Left lung (tissue), 10 donors: ENCODE measurements around the gene SERTAD2. TPM values are rescaled to one million over a fixed set of nuclear protein-coding genes. Genes with fewer than 3 reads are reported as not detected.

Experiments used
- ATAC-seq: fragments of 200-7000 bp; cut with Tn5 transposase; one replicate; pipeline ENCODE4 v1.9.1; 2020; ENCODE audit warnings: moderate library complexity
- DNase-seq, 4 donors: peaks; one replicate each; pipeline ENCODE4 v3.0.0-alpha.2; 2013 to 2020
- H3K27ac ChIP-seq, 2 donors: fragments of 200-600 bp; sonication (generic) in 1 of 2; one replicate each; pipeline versions ENCODE4 v1.5.0 to v1.8.0; 2020 to 2021
- H3K27me3 ChIP-seq, 2 donors: fragments of 200-600 bp; sonication (generic) in 1 of 2; one replicate each; pipeline versions ENCODE4 v1.5.0 to v1.8.0; 2020 to 2021
- H3K36me3 ChIP-seq, 2 donors: fragments of 200-600 bp; sonication (generic) in 1 of 2; one replicate each; pipeline versions ENCODE4 v1.5.0 to v1.8.0; 2020 to 2021
- H3K4me1 ChIP-seq, 2 donors: fragments of 200-600 bp; one replicate each; pipeline ENCODE4 v1.8.0; 2021
- H3K4me3 ChIP-seq, 2 donors: fragments of 200-600 bp; sonication (generic) in 1 of 2; one replicate each; pipeline versions ENCODE4 v1.5.0 to v1.8.0; 2020 to 2021; ENCODE audit warnings: mild to moderate bottlenecking in 1 of 2
- H3K9me3 ChIP-seq, 2 donors: fragments of 200-600 bp; sonication (generic) in 1 of 2; one replicate each; pipeline versions ENCODE4 v1.5.0 to v1.8.0; 2020 to 2021
- intact Hi-C, 2 donors: fragments of 100-400 bp; cut with DNase I; formaldehyde crosslinking; loops; one replicate each; pipeline versions ENCODE4 v1.11.2 to v1.14.2; 2022
- polyA plus RNA-seq, 6 donors: library from polyadenylated mRNA; unstranded; fragments of 120-200 nt; gene quantifications; one replicate each; pipeline ENCODE4 v1.2.1, GENCODE V29; 2013; ENCODE audit not compliant: insufficient read length in 6 of 6
- total RNA-seq, 2 donors: library from RNA; stranded (reverse); fragmentation: NEBNext Ultra II Directional; extraction: Animal tissue kit (Norgen Biotek cat#: 25700); gene quantifications; one replicate each; pipeline ENCODE4 v1.2.1, GENCODE V29; 2021
- TF ChIP-seq, protein P1 (sequence below), 2 donors: fragments of 200-600 bp; sonication (generic) in 1 of 2; IDR thresholded peaks; one replicate each; pipeline versions ENCODE4 v1.5.0 to v1.8.0; 2021; ENCODE audit warnings: antibody characterized with exemption in 2 of 2
- donor health status: DM: no; HTN: yes; CAD: no.
- donor health status: DM: no; HTN: no; CAD: no.

SERTAD2 gene
- total and polyA plus RNA-seq, 8 donors, result 17.9 to 28.0 (median 26.4) TPM

DNA sequence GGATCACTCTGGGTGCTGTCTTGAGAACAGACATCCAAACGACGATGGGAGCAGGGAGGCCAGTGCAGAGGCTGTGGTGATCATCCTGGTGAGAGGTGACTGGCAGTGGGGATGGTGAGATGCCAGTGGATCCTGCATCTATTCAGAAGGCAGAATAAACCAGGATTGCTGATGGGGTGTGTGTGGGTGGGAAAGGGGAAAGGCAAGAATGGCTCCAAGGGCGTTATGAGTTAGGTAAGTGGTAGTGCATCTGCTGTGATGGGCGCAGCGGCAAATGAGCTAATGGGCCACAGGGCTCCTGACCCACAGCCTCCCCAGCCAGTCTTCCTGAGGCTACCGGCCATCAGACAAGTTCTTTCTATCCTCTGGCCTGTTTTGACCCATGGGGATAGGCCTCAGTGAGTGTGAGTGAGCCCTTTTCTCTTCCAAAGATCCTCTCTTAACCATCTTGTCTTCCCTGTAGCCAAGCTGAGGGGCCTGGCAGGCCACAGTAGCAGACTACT lies 29.6 kb downstream of the SERTAD2 start:
- DNase-seq, result peak in 1 of 4 donors; percentile 40
- H3K36me3 ChIP-seq, result no peaks in the 10 kb centered on the region
- H3K9me3 ChIP-seq, result no peaks in the 10 kb centered on the region
- intact Hi-C loops, result no loop called here
- no peak for ATAC-seq
- TF ChIP-seq, protein P1, sequence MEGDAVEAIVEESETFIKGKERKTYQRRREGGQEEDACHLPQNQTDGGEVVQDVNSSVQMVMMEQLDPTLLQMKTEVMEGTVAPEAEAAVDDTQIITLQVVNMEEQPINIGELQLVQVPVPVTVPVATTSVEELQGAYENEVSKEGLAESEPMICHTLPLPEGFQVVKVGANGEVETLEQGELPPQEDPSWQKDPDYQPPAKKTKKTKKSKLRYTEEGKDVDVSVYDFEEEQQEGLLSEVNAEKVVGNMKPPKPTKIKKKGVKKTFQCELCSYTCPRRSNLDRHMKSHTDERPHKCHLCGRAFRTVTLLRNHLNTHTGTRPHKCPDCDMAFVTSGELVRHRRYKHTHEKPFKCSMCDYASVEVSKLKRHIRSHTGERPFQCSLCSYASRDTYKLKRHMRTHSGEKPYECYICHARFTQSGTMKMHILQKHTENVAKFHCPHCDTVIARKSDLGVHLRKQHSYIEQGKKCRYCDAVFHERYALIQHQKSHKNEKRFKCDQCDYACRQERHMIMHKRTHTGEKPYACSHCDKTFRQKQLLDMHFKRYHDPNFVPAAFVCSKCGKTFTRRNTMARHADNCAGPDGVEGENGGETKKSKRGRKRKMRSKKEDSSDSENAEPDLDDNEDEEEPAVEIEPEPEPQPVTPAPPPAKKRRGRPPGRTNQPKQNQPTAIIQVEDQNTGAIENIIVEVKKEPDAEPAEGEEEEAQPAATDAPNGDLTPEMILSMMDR (IDR thresholded peaks at IDR 0.05), result no peak
- no peak overlapping the region for H3K27ac ChIP-seq
- no peaks in the 10 kb centered on the region for H3K27me3 ChIP-seq
- H3K4me1 ChIP-seq, result no peaks in the 10 kb centered on the region
- H3K4me3 ChIP-seq, result no peak overlapping the region

DNA sequence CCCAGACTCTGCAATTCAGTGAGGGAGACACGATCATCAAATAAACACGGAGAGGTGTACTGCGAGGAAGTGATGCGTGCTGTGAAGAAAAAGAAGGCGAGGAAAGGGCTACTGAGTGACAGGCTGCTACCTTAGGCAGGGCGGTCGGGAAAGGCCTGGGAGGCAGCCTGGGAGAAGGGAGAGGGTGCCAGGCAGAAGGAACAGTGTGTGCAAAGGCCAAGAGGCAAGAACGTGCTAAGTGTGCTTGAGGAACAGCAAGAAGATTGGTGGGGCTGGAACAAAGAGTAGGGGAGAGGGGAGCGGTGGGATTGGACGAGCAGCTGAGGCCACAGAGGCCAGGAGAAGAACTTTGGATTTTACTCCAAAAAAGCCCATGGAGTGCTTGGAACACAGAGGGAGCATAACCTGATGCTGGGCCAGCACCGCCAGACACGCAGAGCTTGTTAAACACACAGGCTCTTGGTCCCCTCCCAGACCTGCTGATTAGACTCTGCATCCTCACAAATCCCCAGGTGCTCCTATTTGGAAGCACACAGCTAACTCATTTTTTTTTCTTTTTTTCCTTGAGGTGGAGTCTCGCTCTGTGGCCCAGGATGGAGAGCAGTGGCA lies 30.4 kb downstream of the SERTAD2 start:
- no peak overlapping the region for H3K4me3 ChIP-seq
- no peaks in the 10 kb centered on the region for H3K4me1 ChIP-seq
- no peaks in the 10 kb centered on the region for H3K36me3 ChIP-seq
- no peaks in the 10 kb centered on the region for H3K9me3 ChIP-seq
- DNase-seq (peak in 1 of 4 donors; percentile 34), ATAC-seq (no peak)
- H3K27me3 ChIP-seq, result no peaks in the 10 kb centered on the region
- TF ChIP-seq, protein P1 (IDR thresholded peaks at IDR 0.05), result no peak
- H3K27ac ChIP-seq, result no peak overlapping the region
- intact Hi-C loops, result no loop called here

DNA sequence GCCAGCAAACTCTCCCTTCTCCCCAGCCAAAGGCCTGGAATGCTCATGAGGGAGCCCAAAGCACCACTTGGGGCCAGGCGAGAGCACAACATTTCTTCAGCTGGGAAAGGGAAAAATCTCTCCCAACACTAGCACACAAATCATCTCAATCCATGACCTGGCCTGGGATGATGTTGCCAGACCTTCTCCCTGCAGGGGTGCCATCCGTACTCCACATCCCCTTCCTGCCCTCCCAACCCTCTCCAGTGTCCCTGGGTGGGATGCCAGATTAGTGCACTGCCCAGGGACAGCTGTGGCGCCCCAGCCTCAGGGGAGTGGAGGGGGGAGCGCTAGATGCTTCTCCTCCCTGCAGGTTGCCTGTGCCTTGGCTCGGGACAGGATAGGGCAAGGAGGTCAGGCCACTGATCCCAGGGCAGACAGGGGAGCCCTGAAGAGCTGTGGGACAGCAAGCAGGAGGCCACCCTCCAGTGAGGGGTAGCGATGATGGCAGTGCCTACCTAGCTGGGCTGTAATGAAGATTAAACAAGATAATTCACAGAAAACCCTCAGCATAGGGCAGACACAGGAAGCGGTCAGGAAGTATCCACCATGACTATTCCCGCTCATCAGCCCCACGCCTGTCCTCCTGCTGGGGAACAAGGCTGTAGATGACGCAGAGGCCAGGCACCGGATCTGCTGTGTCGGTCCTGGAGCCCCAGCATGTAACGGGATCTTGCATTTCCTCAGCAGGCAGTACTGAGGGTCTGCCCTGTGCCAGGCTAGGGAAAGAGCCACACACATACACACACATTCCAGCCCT lies 31.1 kb downstream of the SERTAD2 start:
- Histone ChIP-seq H3K27me3 (no peaks in the 10 kb centered on the region), H3K36me3 (no peaks in the 10 kb centered on the region), H3K27ac (no peak overlapping the region), H3K4me3 (no peak overlapping the region), H3K9me3 (no peaks in the 10 kb centered on the region), H3K4me1 (no peaks in the 10 kb centered on the region)
- ATAC-seq, result peak; percentile 25
- intact Hi-C loops, result no loop called here
- DNase-seq, result peak in 1 of 4 donors; percentile 50
- TF ChIP-seq, protein P1 (IDR thresholded peaks at IDR 0.05), result no peak

DNA sequence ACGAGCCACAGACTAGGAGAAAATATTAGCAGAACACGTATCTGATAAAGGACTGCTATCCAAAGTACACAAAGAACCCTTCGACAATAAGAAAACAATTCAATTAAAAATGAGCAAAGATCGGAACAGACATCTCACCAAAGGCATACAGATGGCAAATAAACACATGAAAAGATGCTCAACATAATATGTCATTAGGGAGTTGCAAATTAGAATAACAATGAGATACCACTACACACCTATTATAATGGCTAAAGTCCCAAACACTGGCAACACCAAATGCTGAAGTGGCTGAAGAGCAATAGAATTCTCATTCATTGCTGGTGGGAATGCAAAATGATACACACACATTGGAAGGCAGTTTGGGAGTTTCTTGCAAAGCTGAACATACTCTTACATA lies 33.1 kb downstream of the SERTAD2 start:
- Histone ChIP-seq H3K27me3 (no peaks in the 10 kb centered on the region), H3K4me1 (no peaks in the 10 kb centered on the region), H3K36me3 (no peaks in the 10 kb centered on the region), H3K9me3 (no peaks in the 10 kb centered on the region), H3K27ac (no peak overlapping the region), H3K4me3 (no peak overlapping the region)
- no peak for DNase-seq
- ATAC-seq, result no peak
- intact Hi-C loops, result no loop called here
- TF ChIP-seq, protein P1 (IDR thresholded peaks at IDR 0.05), result no peak

DNA sequence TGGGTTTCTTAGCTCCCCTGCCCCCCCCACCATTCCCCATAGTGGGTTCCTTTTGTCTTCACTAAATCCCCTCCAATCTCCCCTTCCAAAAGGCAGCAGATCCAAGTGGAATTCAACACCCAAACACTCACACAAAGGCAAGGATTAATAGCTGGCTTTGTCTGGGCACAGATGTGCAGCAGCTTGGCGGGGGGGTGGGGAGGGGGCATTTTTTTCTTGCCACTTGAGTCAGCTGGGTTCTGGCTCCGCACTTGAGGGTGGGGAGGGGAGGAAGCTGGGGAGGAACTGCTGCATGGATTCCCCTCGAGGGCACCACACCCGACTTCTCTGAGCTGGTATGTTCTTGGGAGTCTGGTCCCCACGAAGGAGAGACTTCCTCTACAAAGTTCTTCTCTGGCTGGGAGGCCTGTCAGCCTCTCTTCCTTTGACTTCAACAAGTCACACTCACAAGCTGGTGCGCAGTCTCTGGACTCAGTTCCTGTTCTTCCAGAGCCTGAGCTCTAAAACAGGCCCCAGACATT lies 36.0 kb downstream of the SERTAD2 start:
- intact Hi-C loops, result no loop called here
- Histone ChIP-seq H3K4me1 (no peaks in the 10 kb centered on the region), H3K4me3 (no peak overlapping the region), H3K27ac (no peak overlapping the region), H3K9me3 (no peaks in the 10 kb centered on the region), H3K27me3 (no peaks in the 10 kb centered on the region), H3K36me3 (no peaks in the 10 kb centered on the region)
- TF ChIP-seq, protein P1 (IDR thresholded peaks at IDR 0.05), result no peak
- ATAC-seq, result no peak
- DNase-seq, result no peak
